H9 (cell line): ENCODE data around the gene RAB1A. TPM values are rescaled to one million over a fixed set of nuclear protein-coding genes. Genes with fewer than 3 reads are reported as not detected.
A peak's percentile ranks its signal among the peaks of the same experiment; 100 is the strongest.

ENCODE experiments used
- DNase-seq: peaks from one replicate; pipeline ENCODE4 v3.0.0-alpha.2; 2017
- H2AFZ ChIP-seq: one replicate; pipeline ENCODE4 v1.6.1; 2013; ENCODE audit warnings: mild to moderate bottlenecking, low read length, control low read depth, moderate library complexity
- H2AK5ac ChIP-seq: 2 replicates; pipeline ENCODE4 v1.6.1; 2013; ENCODE audit warnings: low read length, control low read depth, mixed read lengths; ENCODE audit not compliant: insufficient read length
- H2BK120ac ChIP-seq: one replicate; pipeline ENCODE4 v1.6.1; 2013; ENCODE audit warnings: low read depth, mild to moderate bottlenecking, low read length, control low read depth, inconsistent platforms; ENCODE audit not compliant: poor library complexity, severe bottlenecking
- H2BK12ac ChIP-seq: 2 replicates; pipeline ENCODE4 v1.6.1; 2013; ENCODE audit warnings: low read length, control low read depth, mixed read lengths, low read depth; ENCODE audit not compliant: insufficient read length
- H2BK15ac ChIP-seq: 2 replicates; pipeline ENCODE4 v1.6.1; 2013; ENCODE audit warnings: low read depth, low read length, control low read depth
- H2BK20ac ChIP-seq: one replicate; pipeline ENCODE4 v1.6.1; 2013; ENCODE audit warnings: low read depth, mild to moderate bottlenecking, low read length, control low read depth, inconsistent platforms; ENCODE audit not compliant: poor library complexity, severe bottlenecking
- H2BK5ac ChIP-seq: 2 replicates; pipeline ENCODE4 v1.6.1; 2013; ENCODE audit warnings: low read length, control low read depth, mixed read lengths; ENCODE audit not compliant: insufficient read length
- H3K14ac ChIP-seq: 2 replicates; pipeline ENCODE4 v1.6.1; 2013; ENCODE audit warnings: low read length, control low read depth; ENCODE audit not compliant: insufficient read depth
- H3K18ac ChIP-seq: 2 replicates; pipeline ENCODE4 v1.6.1; 2013; ENCODE audit warnings: low read depth, mild to moderate bottlenecking, mixed read lengths, low read length, control low read depth; ENCODE audit not compliant: insufficient read length
- H3K23ac ChIP-seq: 2 replicates; pipeline ENCODE4 v1.6.1; 2013; ENCODE audit warnings: low read length, control low read depth, mixed read lengths, low read depth; ENCODE audit not compliant: insufficient read length
- H3K23me2 ChIP-seq: 2 replicates; pipeline ENCODE4 v1.6.1; 2013; ENCODE audit warnings: low read depth, mild to moderate bottlenecking, mixed read lengths, low read length, control low read depth; ENCODE audit not compliant: insufficient read length, poor library complexity, severe bottlenecking
- H3K27ac ChIP-seq: 2 replicates; pipeline ENCODE4 v1.5.1; 2013; ENCODE audit warnings: low read length, control low read depth, mixed read lengths, low read depth; ENCODE audit not compliant: insufficient read length
- H3K27me3 ChIP-seq: 2 replicates; pipeline ENCODE4 v1.6.1; 2013; ENCODE audit warnings: low read length, control low read depth, inconsistent platforms; ENCODE audit not compliant: insufficient read depth
- H3K4ac ChIP-seq: 2 replicates; pipeline ENCODE4 v1.6.1; 2013; ENCODE audit warnings: low read depth, mild to moderate bottlenecking, control low read depth, inconsistent platforms, low read length, moderate library complexity
- H3K4me1 ChIP-seq: 2 replicates; pipeline ENCODE4 v1.6.1; 2013; ENCODE audit warnings: low read length, control low read depth, inconsistent platforms; ENCODE audit not compliant: insufficient read depth
- H3K4me2 ChIP-seq: 2 replicates; pipeline ENCODE4 v1.6.1; 2013; ENCODE audit warnings: low read length, control low read depth, mixed read lengths; ENCODE audit not compliant: insufficient read length, insufficient read depth
- H3K56ac ChIP-seq: 2 replicates; pipeline ENCODE4 v1.6.1; 2013; ENCODE audit warnings: low read depth, mild to moderate bottlenecking, mixed read lengths, low read length, control low read depth; ENCODE audit not compliant: insufficient read length
- H3K79me1 ChIP-seq: 2 replicates; pipeline ENCODE4 v1.6.1; 2013; ENCODE audit warnings: low read depth, mild to moderate bottlenecking, moderate library complexity, low read length, control low read depth, inconsistent platforms; ENCODE audit not compliant: insufficient read depth, poor library complexity, severe bottlenecking
- H3K79me2 ChIP-seq: 2 replicates; pipeline ENCODE4 v1.6.1; 2013; ENCODE audit warnings: low read length, control low read depth, inconsistent platforms; ENCODE audit not compliant: insufficient read depth
- H3K9ac ChIP-seq: 2 replicates; pipeline ENCODE4 v1.6.1; 2013; ENCODE audit warnings: low read length, control low read depth, mixed read lengths; ENCODE audit not compliant: insufficient read length; ENCODE audit errors: extremely low read depth
- H3K9me3 ChIP-seq: one replicate; pipeline ENCODE4 v1.6.1; 2013; ENCODE audit warnings: low read depth, low read length, inconsistent platforms; ENCODE audit not compliant: control insufficient read depth
- H3T11ph ChIP-seq: one replicate; pipeline ENCODE4 v1.6.1; 2013; ENCODE audit warnings: mild to moderate bottlenecking, low read length, control low read depth, inconsistent platforms
- H4K20me1 ChIP-seq: one replicate; pipeline ENCODE4 v1.6.1; 2013; ENCODE audit not compliant: control insufficient read depth, insufficient read length, insufficient read depth
- H4K5ac ChIP-seq: 2 replicates; pipeline ENCODE4 v1.6.1; 2013; ENCODE audit warnings: low read depth, mild to moderate bottlenecking, mixed read lengths, low read length, control low read depth; ENCODE audit not compliant: insufficient read length
- H4K8ac ChIP-seq: replicated peaks from 2 replicates; pipeline ENCODE4 v1.6.1; 2013; ENCODE audit warnings: low read length, control low read depth, mixed read lengths, low read depth; ENCODE audit not compliant: insufficient read length
- H4K91ac ChIP-seq: 2 replicates; pipeline ENCODE4 v1.6.1; 2013; ENCODE audit warnings: low read depth, mild to moderate bottlenecking, moderate library complexity, mixed read lengths, low read length, control low read depth; ENCODE audit not compliant: insufficient read length
- H3K27ac Mint-ChIP-seq, 3 experiments: 2 replicates in 2 of 3; 3 replicates in 1 of 3; pipeline ENCODE4 v1.8.0; 2020 to 2021; ENCODE audit warnings: mixed read lengths in 3 of 3, mild to moderate bottlenecking in 1 of 3, moderate library complexity in 1 of 3
- H3K27me3 Mint-ChIP-seq: 2 replicates; pipeline ENCODE4 v1.8.0; 2021; ENCODE audit warnings: low read depth, mild to moderate bottlenecking, moderate library complexity, mixed read lengths
- H3K36me3 Mint-ChIP-seq, 3 experiments: 2 replicates in 2 of 3; 3 replicates in 1 of 3; pipeline ENCODE4 v1.8.0; 2020 to 2021; ENCODE audit warnings: low read depth in 3 of 3, mixed read lengths in 3 of 3; ENCODE audit not compliant: insufficient read depth in 1 of 3
- H3K4me1 Mint-ChIP-seq, 2 experiments: 2 replicates each; pipeline ENCODE4 v1.8.0; 2020; ENCODE audit warnings: mixed read lengths in 2 of 2
- H3K4me3 Mint-ChIP-seq, 2 experiments: 2 replicates in 1 of 2; 3 replicates in 1 of 2; pipeline ENCODE4 v1.8.0; 2020 to 2021; ENCODE audit warnings: mild to moderate bottlenecking in 2 of 2, mixed read lengths in 2 of 2, moderate library complexity in 1 of 2
- H3K9me3 Mint-ChIP-seq, 2 experiments: 2 replicates in 1 of 2; 3 replicates in 1 of 2; pipeline ENCODE4 v1.8.0; 2020; ENCODE audit warnings: mild to moderate bottlenecking in 2 of 2, mixed read lengths in 2 of 2, moderate library complexity in 1 of 2
- CTCF ChIP-seq: fragments of 200-600 bp; sonication (generic); conservative IDR thresholded peaks from 3 replicates; pipeline ENCODE4 v1.8.0; 2021; ENCODE audit warnings: antibody characterized with exemption, mild to moderate bottlenecking
- WGBS: extraction: QIAGEN DNeasy Blood & Tissue Kit; methylation state at CpG from one replicate; pipeline ENCODE4 v1.1.7; 2013; ENCODE audit warnings: missing lambda C conversion rate, low lambda C conversion rate, mixed read lengths; ENCODE audit not compliant: insufficient read length; ENCODE audit errors: extremely low coverage; 5-methylcytosine and 5-hydroxymethylcytosine counted together
- total RNA-seq: library from RNA; stranded (reverse); gene quantifications from 2 replicates; pipeline ENCODE4 v1.2.1, GENCODE V29; 2021

Gene RAB1A
- total RNA-seq, 1 experiment from 2014 or later = 112 TPM

GRCh38 chr2:65044097-65044735 lies 85.7 kb downstream of the RAB1A start:
- no peak overlapping the region for H3T11ph ChIP-seq
- peaks cover 34 to 38% of the 10 kb centered on the region in 2 experiments for H3K4me1 Mint-ChIP-seq
- no peaks in the 10 kb centered on the region for H4K20me1 ChIP-seq
- no CpG with 5 or more reads among the region's 7 CpGs for WGBS
- H3K23ac ChIP-seq = no peak overlapping the region
- H3K4me1 ChIP-seq = peaks cover 5% of the 10 kb centered on the region; the same call in 1 of the 2 replicates
- H3K36me3 Mint-ChIP-seq = peaks cover 45 to 70% (median 46%) of the 10 kb centered on the region in 3 experiments
- H3K18ac ChIP-seq = no peak overlapping the region
- H4K8ac ChIP-seq = no peak overlapping the region
- no peaks in the 10 kb centered on the region for H3K79me1 ChIP-seq
- H3K27ac Mint-ChIP-seq = 0 out of 7 replicates have a peak overlapping the region, but pooled peaks of 1 of the 3 experiments have one; percentile 29
- H4K5ac ChIP-seq = no peak overlapping the region
- H3K23me2 ChIP-seq = no peaks in the 10 kb centered on the region
- no peak overlapping the region for H3K56ac ChIP-seq
- H3K27ac ChIP-seq = no peak overlapping the region
- peaks cover 5% of the 10 kb centered on the region for H3K27me3 Mint-ChIP-seq
- no peak overlapping the region for H3K14ac ChIP-seq
- no peak overlapping the region for H3K4me2 ChIP-seq
- H2BK12ac ChIP-seq = no peak overlapping the region
- no peak overlapping the region for H2AFZ ChIP-seq
- H3K9me3 ChIP-seq = peaks cover 11% of the 10 kb centered on the region
- H3K4me3 Mint-ChIP-seq = no peak overlapping the region
- no peak overlapping the region for H2BK5ac ChIP-seq
- no peak overlapping the region for H3K9ac ChIP-seq
- peaks cover 22 to 25% of the 10 kb centered on the region in 2 experiments for H3K9me3 Mint-ChIP-seq
- no peak overlapping the region for H2BK15ac ChIP-seq
- H4K91ac ChIP-seq = no peak overlapping the region
- no peaks in the 10 kb centered on the region for H3K79me2 ChIP-seq
- DNase-seq = peak; percentile 61
- H2BK120ac ChIP-seq = no peak overlapping the region
- H2AK5ac ChIP-seq = no peak overlapping the region
- TF ChIP-seq CTCF = no peak
- no peak overlapping the region for H2BK20ac ChIP-seq
- no peaks in the 10 kb centered on the region for H3K27me3 ChIP-seq
- H3K4ac ChIP-seq = no peak overlapping the region
